A549 (cell line): ENCODE results near the gene CACNA1I. TPM values are rescaled to one million over a fixed set of nuclear protein-coding genes. Genes with fewer than 3 reads are reported as not detected.
"Not testable (repeated sequence)": the region's sequence is repeated elsewhere in the genome, so short reads cannot be mapped to it uniquely, and the experiment has no call there.

ENCODE experiments used
- ATAC-seq, 2 experiments: fragments of 200-7000 bp in 1 of 2; fragments of >200 bp in 1 of 2; cut with Nextera tagmentation in 1 of 2; cut with Tn5 transposase in 1 of 2; 3 replicates each; pipeline versions ENCODE4 v1.8.0 to v1.9.1; 2018 to 2020; ENCODE audit warnings: mild to moderate bottlenecking in 1 of 2, moderate library complexity in 1 of 2
- CTCF ChIA-PET: fragments of 300-600 bp; sonication (Branson Sonifier 250); formaldehyde crosslinking; extraction: SDS; loops from one replicate; lab custom pipeline; 2021; ENCODE audit warnings: antibody characterized with exemption, inconsistent platforms; lab: Yijun Ruan, JAX
- POLR2A ChIA-PET: fragments of 350-600 bp; formaldehyde crosslinking; extraction: SDS; loops from one replicate; lab custom pipeline; 2021; ENCODE audit warnings: antibody characterized with exemption, inconsistent platforms; lab: Yijun Ruan, JAX
- DNase-seq, 2 experiments: peaks; one replicate each; pipeline versions ENCODE4 v3.0.0 to v3.0.0-alpha.2; 2011 to 2016; ENCODE audit warnings: low read depth in 1 of 2, low spot score in 1 of 2
- FAIRE-seq: peaks from 2 replicates; lab custom pipeline; 2011; peaks lifted over from hg19 to GRCh38; lab: Jason Lieb, UNC
- H3K27ac ChIP-seq, 2 experiments: fragments of >200 bp; sonication (Bioruptor Twin); formaldehyde crosslinking; 3 replicates each; pipeline ENCODE4 v1.5.1; 2016 to 2017
- H3K4me1 ChIP-seq: fragments of >200 bp; sonication (Bioruptor Twin); formaldehyde crosslinking; 3 replicates; pipeline ENCODE4 v1.6.1; 2016
- H3K4me2 ChIP-seq: fragments of >200 bp; sonication (Bioruptor Twin); formaldehyde crosslinking; 3 replicates; pipeline ENCODE4 v1.6.1; 2016
- H3K4me3 ChIP-seq: fragments of >200 bp; sonication (Bioruptor Twin); formaldehyde crosslinking; 3 replicates; pipeline ENCODE4 v1.5.1; 2016
- H3K9me3 ChIP-seq: fragments of >200 bp; sonication (Bioruptor Twin); formaldehyde crosslinking; 3 replicates; pipeline ENCODE4 v1.6.1; 2016
- CBX8 ChIP-seq: fragments of 200-600 bp; sonication (generic); IDR thresholded peaks from 2 replicates; pipeline ENCODE4 v1.6.1; 2016
- CEBPB ChIP-seq, 2 experiments: fragments of >200 bp in 1 of 2; sonication (Bioruptor Twin) in 1 of 2; formaldehyde crosslinking in 1 of 2; IDR thresholded peaks; 2 replicates each; pipeline ENCODE4 v1.6.1; 2012 to 2016
- CHD4 ChIP-seq: fragments of 200-600 bp; sonication (generic); IDR thresholded peaks from 2 replicates; pipeline ENCODE4 v1.6.1; 2016; ENCODE audit warnings: antibody characterized with exemption, mild to moderate bottlenecking, borderline replicate concordance
- EHF ChIP-seq: fragments of 250-450 bp; sonication (Bioruptor Pico); IDR thresholded peaks from 2 replicates; pipeline ENCODE4 v1.5.0; 2020; ENCODE audit warnings: mild to moderate bottlenecking
- FOSB ChIP-seq: fragments of 250-450 bp; sonication (Bioruptor Pico); IDR thresholded peaks from 2 replicates; pipeline ENCODE4 v1.5.0; 2020; ENCODE audit warnings: mild to moderate bottlenecking, moderate library complexity
- GATA3 ChIP-seq: IDR thresholded peaks from 2 replicates; pipeline ENCODE4 v1.6.1; 2012; ENCODE audit warnings: borderline replicate concordance
- HDAC2 ChIP-seq: fragments of 200-600 bp; sonication (generic); IDR thresholded peaks from 2 replicates; pipeline ENCODE4 v1.6.1; 2016
- HOXA7 ChIP-seq: fragments of 250-450 bp; sonication (Bioruptor Pico); IDR thresholded peaks from 2 replicates; pipeline ENCODE4 v1.5.0; 2020; ENCODE audit warnings: mild to moderate bottlenecking, moderate library complexity
- HOXB5 ChIP-seq: fragments of 250-450 bp; sonication (Bioruptor Pico); IDR thresholded peaks from 2 replicates; pipeline ENCODE4 v1.5.0; 2020; ENCODE audit warnings: mild to moderate bottlenecking, moderate library complexity
- JUN ChIP-seq, 2 experiments: fragments of >200 bp; sonication (Bioruptor Twin); formaldehyde crosslinking; IDR thresholded peaks; 2 replicates in 1 of 2; 3 replicates in 1 of 2; pipeline ENCODE4 v1.6.1; 2016 to 2017
- KDM1A ChIP-seq: fragments of 200-600 bp; sonication (generic); IDR thresholded peaks from 2 replicates; pipeline ENCODE4 v1.6.1; 2016; ENCODE audit warnings: low read depth, mild to moderate bottlenecking
- KDM5A ChIP-seq: fragments of 200-600 bp; sonication (generic); IDR thresholded peaks from 2 replicates; pipeline ENCODE4 v1.6.1; 2016; ENCODE audit warnings: antibody characterized with exemption, mild to moderate bottlenecking
- MAFK ChIP-seq: fragments of 450-650 bp; IDR thresholded peaks from 2 replicates; pipeline ENCODE4 v1.6.1; 2014; ENCODE audit not compliant: partially characterized antibody
- RCOR1 ChIP-seq: fragments of 150-350 bp; IDR thresholded peaks from 2 replicates; pipeline ENCODE4 v1.6.1; 2014; ENCODE audit warnings: antibody characterized with exemption, low read length, low read depth
- RFX5 ChIP-seq: fragments of 450-650 bp; IDR thresholded peaks from 2 replicates; pipeline ENCODE4 v1.7.1; 2014; ENCODE audit warnings: antibody characterized with exemption, mild to moderate bottlenecking, moderate library complexity
- SMC3 ChIP-seq: fragments of >200 bp; sonication (Bioruptor Twin); formaldehyde crosslinking; IDR thresholded peaks from 3 replicates; pipeline ENCODE4 v1.6.1; 2018; ENCODE audit warnings: inconsistent platforms
- ZNF302 ChIP-seq: fragments of 250-450 bp; sonication (Bioruptor Pico); IDR thresholded peaks from 2 replicates; pipeline ENCODE4 v1.9.0; 2021; ENCODE audit warnings: inconsistent platforms, mild to moderate bottlenecking, moderate library complexity
- ZSCAN20 ChIP-seq: fragments of 250-450 bp; sonication (Bioruptor Pico); IDR thresholded peaks from 2 replicates; pipeline ENCODE4 v1.8.0; 2022; ENCODE audit warnings: mild to moderate bottlenecking, moderate library complexity
- WGBS: methylation state at CpG from one replicate; pipeline ENCODE4 v1.1.6; 2017; ENCODE audit errors: missing lambda C conversion rate; 5-methylcytosine and 5-hydroxymethylcytosine counted together
- polyA minus RNA-seq: library from RNA; depleted of rRNA, polyadenylated mRNA; stranded (reverse); fragments of >200 nt; gene quantifications from 2 replicates; pipeline ENCODE4 v1.2.3, GENCODE V29; 2011; rRNA and poly(A)+ RNA removed
- polyA plus RNA-seq, 4 experiments: library from polyadenylated mRNA; depleted of rRNA in 3 of 4; stranded (reverse); fragments of >200 nt; fragmentation: RNase III in 1 of 4; extraction: RNeasy Plus Mini Kit Qiagen cat#74134 plus additional on column Dnase treatment in 1 of 4; gene quantifications; 2 replicates in 3 of 4; 3 replicates in 1 of 4; pipeline ENCODE4 v1.2.3, GENCODE V29; 2011 to 2017
- TF ChIP-seq, protein P1 (sequence below): fragments of 250-450 bp; sonication (Bioruptor Pico); IDR thresholded peaks from 2 replicates; pipeline ENCODE4 v1.5.0; 2021; ENCODE audit warnings: mild to moderate bottlenecking, moderate library complexity, borderline replicate concordance
- TF ChIP-seq, protein P2 (sequence below): IDR thresholded peaks from 2 replicates; pipeline ENCODE4 v1.6.1; 2012
- TF ChIP-seq, protein P3 (sequence below): fragments of 450-650 bp; IDR thresholded peaks from 2 replicates; pipeline ENCODE4 v1.6.1; 2014; ENCODE audit warnings: antibody characterized with exemption
- TF ChIP-seq, protein P4 (sequence below): IDR thresholded peaks from 2 replicates; pipeline ENCODE4 v1.6.1; 2012; ENCODE audit warnings: low read depth, borderline replicate concordance

Gene CACNA1I
- polyA plus RNA-seq (2011; rRNA removed) (0.03 and 0.07 TPM in 2 replicates), polyA plus RNA-seq (2017; fragmentation: RNase III; extraction: RNeasy Plus Mini Kit Qiagen cat#74134 plus additional on column Dnase treatment) (0.12 to 0.17 TPM (median 0.13 TPM) in 3 replicates), polyA minus RNA-seq (under 0.01 and 0.17 TPM in 2 replicates)
- polyA plus RNA-seq (2012; cell fraction: cytosol; rRNA removed), result 0.01 and 0.04 TPM in 2 replicates
- 0.11 and 0.16 TPM in 2 replicates for polyA plus RNA-seq (2012; cell fraction: nucleus; rRNA removed)

DNA sequence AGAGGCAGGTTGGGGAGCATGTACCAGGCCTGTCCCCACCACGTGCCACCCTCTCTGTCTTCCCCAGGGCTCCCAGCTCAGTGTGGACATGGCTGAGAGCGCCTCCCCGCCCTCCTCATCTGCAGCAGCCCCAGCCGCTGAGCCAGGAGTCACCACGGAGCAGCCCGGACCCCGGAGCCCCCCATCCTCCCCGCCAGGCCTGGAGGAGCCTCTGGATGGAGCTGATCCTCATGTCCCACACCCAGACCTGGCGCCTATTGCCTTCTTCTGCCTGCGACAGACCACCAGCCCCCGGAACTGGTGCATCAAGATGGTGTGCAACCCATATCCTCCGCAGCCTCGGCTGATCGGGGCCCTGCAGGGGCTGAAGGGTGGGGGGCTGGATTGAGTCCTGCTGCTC is at the start of gene CACNA1I:
Gene CACNA1I (plus strand): TSS at position 89 of the 400 bp plus-strand sequence. CDS start 0 bp downstream, at position 89.
- H3K4me2 ChIP-seq, result no peak within 1 kb of the TSS
- POLR2A ChIA-PET, result no interaction called here
- TF ChIP-seq CBX8, result no peak
- TF ChIP-seq, all 56 proteins: peak for 0
- Histone ChIP-seq H3K4me1 (peaks cover 18% of the 10 kb centered on the region), H3K27ac (no peak within 1 kb of the TSS), H3K9me3 (no peaks in the 10 kb centered on the region), H3K4me3 (no peak within 1 kb of the TSS)
- ATAC-seq, result no peak
- no peak for DNase-seq
- CTCF ChIA-PET, result interaction anchor here (1.0 kb wide), 1 partner anchor 11 kb away, joined by 5 read pairs; no protein-coding TSS in a partner anchor
- FAIRE-seq, result no peak
- 58% methylated on average over 8 of the region's 14 CpGs for WGBS

DNA sequence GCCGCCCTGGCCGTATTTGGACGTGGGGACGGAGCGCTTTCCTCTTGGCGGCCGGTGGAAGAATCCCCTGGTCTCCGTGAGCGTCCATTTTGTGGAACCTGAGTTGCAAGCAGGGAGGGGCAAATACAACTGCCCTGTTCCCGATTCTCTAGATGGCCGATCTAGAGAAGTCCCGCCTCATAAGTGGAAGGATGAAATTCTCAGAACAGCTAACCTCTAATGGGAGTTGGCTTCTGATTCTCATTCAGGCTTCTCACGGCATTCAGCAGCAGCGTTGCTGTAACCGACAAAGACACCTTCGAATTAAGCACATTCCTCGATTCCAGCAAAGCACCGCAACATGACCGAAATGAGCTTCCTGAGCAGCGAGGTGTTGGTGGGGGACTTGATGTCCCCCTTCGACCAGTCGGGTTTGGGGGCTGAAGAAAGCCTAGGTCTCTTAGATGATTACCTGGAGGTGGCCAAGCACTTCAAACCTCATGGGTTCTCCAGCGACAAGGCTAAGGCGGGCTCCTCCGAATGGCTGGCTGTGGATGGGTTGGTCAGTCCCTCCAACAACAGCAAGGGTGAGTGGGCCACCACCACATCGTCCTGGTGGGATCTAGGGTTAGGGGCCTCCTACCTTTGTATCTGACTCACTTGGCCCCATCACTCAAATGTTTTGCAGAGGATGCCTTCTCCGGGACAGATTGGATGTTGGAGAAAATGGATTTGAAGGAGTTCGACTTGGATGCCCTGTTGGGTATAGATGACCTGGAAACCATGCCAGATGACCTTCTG is 49.3 kb upstream of the CACNA1I start:
- FAIRE-seq, DNase-seq, H3K9me3 ChIP-seq, ATAC-seq, CTCF ChIA-PET: not testable (repeated sequence)
- Histone ChIP-seq H3K4me3 (peak overlapping the region; percentile 98), H3K4me2 (peak overlapping the region; percentile 99), H3K27ac (peak overlapping the region; percentile 96 to 99), H3K4me1 (peaks cover 25% of the 10 kb centered on the region)
- 0% methylated on average over 10 of the region's 28 CpGs for WGBS
- POLR2A ChIA-PET, result interaction anchor here (0.6 to 1.7 kb wide), 3 partner anchors 7 to 122 kb away, joined by 3 to 27 read pairs (median 6); partner anchors contain the start of genes MIEF1 and TAB1

DNA sequence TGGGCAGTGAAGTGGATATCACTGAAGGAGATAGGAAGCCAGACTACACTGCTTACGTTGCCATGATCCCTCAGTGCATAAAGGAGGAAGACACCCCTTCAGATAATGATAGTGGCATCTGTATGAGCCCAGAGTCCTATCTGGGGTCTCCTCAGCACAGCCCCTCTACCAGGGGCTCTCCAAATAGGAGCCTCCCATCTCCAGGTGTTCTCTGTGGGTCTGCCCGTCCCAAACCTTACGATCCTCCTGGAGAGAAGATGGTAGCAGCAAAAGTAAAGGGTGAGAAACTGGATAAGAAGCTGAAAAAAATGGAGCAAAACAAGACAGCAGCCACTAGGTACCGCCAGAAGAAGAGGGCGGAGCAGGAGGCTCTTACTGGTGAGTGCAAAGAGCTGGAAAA is 48.5 kb upstream of the CACNA1I start:
- peak overlapping the region; percentile 99 for H3K4me2 ChIP-seq
- not testable (repeated sequence) for FAIRE-seq, ATAC-seq, H3K9me3 ChIP-seq, DNase-seq
- POLR2A ChIA-PET, result interaction anchor here (1.1 to 1.4 kb wide), 3 partner anchors 9 to 522 kb away, joined by 3 to 5 read pairs (median 4); partner anchors contain the start of gene MIEF1
- 15% methylated on average over 5 of the region's 5 CpGs for WGBS
- H3K4me3 ChIP-seq, result peak overlapping the region; percentile 98
- CTCF ChIA-PET, result interaction anchor here (0.9 to 1.4 kb wide), 3 partner anchors 12 to 211 kb away, joined by 3 to 4 read pairs (median 3); no protein-coding TSS in a partner anchor
- H3K4me1 ChIP-seq, result peaks cover 25% of the 10 kb centered on the region
- peak overlapping the region; percentile 96 to 99; a peak in 5 of 6 replicates for H3K27ac ChIP-seq

DNA sequence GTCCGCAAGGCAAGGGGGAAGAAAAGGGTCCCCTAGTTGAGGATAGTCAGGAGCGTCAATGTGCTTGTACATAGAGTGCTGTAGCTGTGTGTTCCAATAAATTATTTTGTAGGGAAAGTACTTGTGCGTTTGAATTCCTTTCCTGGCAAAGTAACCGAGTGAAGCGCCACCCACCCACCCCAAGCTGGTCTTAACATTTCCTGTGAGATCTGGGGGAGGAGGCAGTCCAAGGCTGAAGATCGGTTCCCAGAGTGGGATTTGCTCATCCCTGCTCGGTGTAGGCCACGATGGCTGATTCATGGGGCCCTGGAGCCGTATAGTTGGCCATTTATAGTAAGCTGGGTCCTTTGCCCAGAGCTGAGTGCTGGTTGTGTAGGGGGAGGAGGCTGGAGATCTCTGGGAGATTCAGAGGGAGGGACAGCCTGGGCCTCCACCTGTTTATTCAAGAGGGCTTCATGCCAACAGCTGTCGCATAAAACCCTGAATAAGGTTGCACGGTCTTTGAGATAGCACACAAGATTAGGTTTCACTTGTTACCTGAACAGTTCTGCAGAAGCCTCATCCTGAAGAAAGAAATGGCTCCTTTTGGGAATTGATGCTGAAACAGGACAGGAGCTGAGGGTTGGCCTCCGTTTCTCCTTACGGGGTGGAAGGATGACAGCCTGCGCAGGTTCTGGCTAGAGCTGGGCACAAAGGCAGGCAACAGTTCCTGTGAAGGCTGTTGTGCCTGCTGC is 47.8 kb upstream of the CACNA1I start:
- DNase-seq (peak; percentile 32 to 41), ATAC-seq (no peak), FAIRE-seq (no peak)
- Histone ChIP-seq H3K27ac (peak overlapping the region; percentile 3 to 96; a peak in 5 of 6 replicates), H3K4me3 (peak overlapping the region; percentile 98), H3K9me3 (no peaks in the 10 kb centered on the region), H3K4me2 (peak overlapping the region; percentile 99), H3K4me1 (peaks cover 25% of the 10 kb centered on the region)
- CTCF ChIA-PET, result interaction anchor here (0.8 to 1.4 kb wide), 5 partner anchors 12 to 514 kb away, joined by 3 to 4 read pairs (median 3); no protein-coding TSS in a partner anchor
- WGBS, result 31% methylated on average over 12 of the region's 14 CpGs
- POLR2A ChIA-PET, result interaction anchor here (0.6 to 1.4 kb wide), 5 partner anchors 8 to 847 kb away, joined by 3 to 5 read pairs (median 3); partner anchors contain the start of genes MIEF1 and SGSM3
- TF ChIP-seq MAFK (no peak), FOSB (CRISPR knock-in tag) (peak; percentile 86), GATA3 (no peak), HOXA7 (peak; percentile 97), ZSCAN20 (no peak), KDM5A (no peak), RCOR1 (no peak), KDM1A (no peak), RFX5 (no peak), EHF (no peak), SMC3 (no peak), ZNF302 (CRISPR knock-in tag) (no peak), JUN (IDR thresholded peaks at IDR 0.05) (peak in 1 of 2 experiments; percentile 72; a peak in 4 of 5 replicates), HDAC2 (no peak), HOXB5 (no peak), CHD4 (no peak), CBX8 (no peak), CEBPB (IDR thresholded peaks at IDR 0.05) (no peak)
- TF ChIP-seq, protein P1, sequence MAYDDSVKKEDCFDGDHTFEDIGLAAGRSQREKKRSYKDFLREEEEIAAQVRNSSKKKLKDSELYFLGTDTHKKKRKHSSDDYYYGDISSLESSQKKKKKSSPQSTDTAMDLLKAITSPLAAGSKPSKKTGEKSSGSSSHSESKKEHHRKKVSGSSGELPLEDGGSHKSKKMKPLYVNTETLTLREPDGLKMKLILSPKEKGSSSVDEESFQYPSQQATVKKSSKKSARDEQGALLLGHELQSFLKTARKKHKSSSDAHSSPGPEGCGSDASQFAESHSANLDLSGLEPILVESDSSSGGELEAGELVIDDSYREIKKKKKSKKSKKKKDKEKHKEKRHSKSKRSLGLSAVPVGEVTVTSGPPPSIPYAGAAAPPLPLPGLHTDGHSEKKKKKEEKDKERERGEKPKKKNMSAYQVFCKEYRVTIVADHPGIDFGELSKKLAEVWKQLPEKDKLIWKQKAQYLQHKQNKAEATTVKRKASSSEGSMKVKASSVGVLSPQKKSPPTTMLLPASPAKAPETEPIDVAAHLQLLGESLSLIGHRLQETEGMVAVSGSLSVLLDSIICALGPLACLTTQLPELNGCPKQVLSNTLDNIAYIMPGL, result 0 out of 2 replicates have a peak, but pooled peaks have one; percentile 14
- TF ChIP-seq, protein P2, sequence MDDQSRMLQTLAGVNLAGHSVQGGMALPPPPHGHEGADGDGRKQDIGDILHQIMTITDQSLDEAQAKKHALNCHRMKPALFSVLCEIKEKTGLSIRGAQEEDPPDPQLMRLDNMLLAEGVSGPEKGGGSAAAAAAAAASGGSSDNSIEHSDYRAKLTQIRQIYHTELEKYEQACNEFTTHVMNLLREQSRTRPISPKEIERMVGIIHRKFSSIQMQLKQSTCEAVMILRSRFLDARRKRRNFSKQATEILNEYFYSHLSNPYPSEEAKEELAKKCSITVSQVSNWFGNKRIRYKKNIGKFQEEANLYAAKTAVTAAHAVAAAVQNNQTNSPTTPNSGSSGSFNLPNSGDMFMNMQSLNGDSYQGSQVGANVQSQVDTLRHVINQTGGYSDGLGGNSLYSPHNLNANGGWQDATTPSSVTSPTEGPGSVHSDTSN, result peak; percentile 43; the same call in 1 of the 2 replicates
- TF ChIP-seq, protein P3, sequence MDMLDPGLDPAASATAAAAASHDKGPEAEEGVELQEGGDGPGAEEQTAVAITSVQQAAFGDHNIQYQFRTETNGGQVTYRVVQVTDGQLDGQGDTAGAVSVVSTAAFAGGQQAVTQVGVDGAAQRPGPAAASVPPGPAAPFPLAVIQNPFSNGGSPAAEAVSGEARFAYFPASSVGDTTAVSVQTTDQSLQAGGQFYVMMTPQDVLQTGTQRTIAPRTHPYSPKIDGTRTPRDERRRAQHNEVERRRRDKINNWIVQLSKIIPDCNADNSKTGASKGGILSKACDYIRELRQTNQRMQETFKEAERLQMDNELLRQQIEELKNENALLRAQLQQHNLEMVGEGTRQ, result no peak
- TF ChIP-seq, protein P4, sequence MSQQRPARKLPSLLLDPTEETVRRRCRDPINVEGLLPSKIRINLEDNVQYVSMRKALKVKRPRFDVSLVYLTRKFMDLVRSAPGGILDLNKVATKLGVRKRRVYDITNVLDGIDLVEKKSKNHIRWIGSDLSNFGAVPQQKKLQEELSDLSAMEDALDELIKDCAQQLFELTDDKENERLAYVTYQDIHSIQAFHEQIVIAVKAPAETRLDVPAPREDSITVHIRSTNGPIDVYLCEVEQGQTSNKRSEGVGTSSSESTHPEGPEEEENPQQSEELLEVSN, result no peak
